ENCODE data around the gene MORF4L2. TPM values are rescaled to one million over a fixed set of nuclear protein-coding genes. Genes with fewer than 3 reads are reported as not detected.
"Not testable (repeated sequence)": the region's sequence is repeated elsewhere in the genome, so short reads cannot be mapped to it uniquely, and the experiment has no call there.

MORF4L2 gene
- total and polyA plus RNA-seq, 4 donors = 90.9 to 366 (median 175) TPM

- TF ChIP-seq CTCF (IDR thresholded peaks at IDR 0.05; ENCODE audit: low read depth, low read length, missing input control) = no peak
These were observed 29.9 kb downstream of the MORF4L2 start (continued) for GRCh38 chrX:103656617-103657016.

- H3K9me3 ChIP-seq (ENCODE audit: control insufficient read depth in 4 of 4, low read length in 3 of 4); H3K4me3 ChIP-seq (ENCODE audit: low read depth in 1 of 3, low read length in 3 of 3); DNase-seq (ENCODE audit: low spot score); H3K4me1 ChIP-seq (ENCODE audit: control insufficient read depth in 4 of 4, insufficient read depth in 4 of 4, low read length in 3 of 4); H3K36me3 ChIP-seq (ENCODE audit: control insufficient read depth in 4 of 4, insufficient read depth in 3 of 4, low read depth in 1 of 4, low read length in 3 of 4); H3K9ac ChIP-seq (ENCODE audit: low read depth in 1 of 2, low read length in 2 of 2); H3K27ac ChIP-seq (ENCODE audit: low read depth in 1 of 2, low read length in 2 of 2); H3K27me3 ChIP-seq (ENCODE audit: control insufficient read depth in 4 of 4, insufficient read depth in 4 of 4, low read length in 3 of 4): not testable (repeated sequence)
- WGBS = 96% methylated on average over 7 of the region's 7 CpGs
These were observed 31.1 kb downstream of the MORF4L2 start for GRCh38 chrX:103655230-103656000.

- Histone ChIP-seq H3K9me3 (ENCODE audit: control insufficient read depth in 4 of 4, low read length in 3 of 4) (no peaks in the 10 kb centered on the region), H3K27me3 (ENCODE audit: control insufficient read depth in 4 of 4, insufficient read depth in 4 of 4, low read length in 3 of 4) (peaks cover 0 to 3% (median 0%) of the 10 kb centered on the region in 4 donors), H3K36me3 (ENCODE audit: control insufficient read depth in 4 of 4, insufficient read depth in 3 of 4, low read depth in 1 of 4, low read length in 3 of 4) (no peaks in the 10 kb centered on the region), H3K27ac (ENCODE audit: low read depth in 1 of 2, low read length in 2 of 2) (no peak overlapping the region), H3K9ac (ENCODE audit: low read depth in 1 of 2, low read length in 2 of 2) (no peak overlapping the region), H3K4me1 (ENCODE audit: control insufficient read depth in 4 of 4, insufficient read depth in 4 of 4, low read length in 3 of 4) (no peaks in the 10 kb centered on the region), H3K4me3 (ENCODE audit: low read depth in 1 of 3, low read length in 3 of 3) (no peak overlapping the region)
- TF ChIP-seq MAX (IDR thresholded peaks at IDR 0.05) = no peak
- no peak for TF ChIP-seq YY1 (IDR thresholded peaks at IDR 0.05)
- no peak for TF ChIP-seq FOXA2 (IDR thresholded peaks at IDR 0.05)
- TF ChIP-seq HNF4G (IDR thresholded peaks at IDR 0.05) = no peak
- 98% methylated on average over 2 of the region's 2 CpGs for WGBS
- no peak for DNase-seq (ENCODE audit: low spot score)
These were observed 35.2 kb downstream of the MORF4L2 start for GRCh38 chrX:103651151-103651773.

- peaks cover 0 to 4% (median 0%) of the 10 kb centered on the region in 4 donors for H3K27me3 ChIP-seq (ENCODE audit: control insufficient read depth in 4 of 4, insufficient read depth in 4 of 4, low read length in 3 of 4)
- no peaks in the 10 kb centered on the region for H3K36me3 ChIP-seq (ENCODE audit: control insufficient read depth in 4 of 4, insufficient read depth in 3 of 4, low read depth in 1 of 4, low read length in 3 of 4)
- H3K4me3 ChIP-seq (ENCODE audit: low read depth in 1 of 3, low read length in 3 of 3) = no peak overlapping the region
- DNase-seq (ENCODE audit: low spot score) = no peak
- TF ChIP-seq SP1 (IDR thresholded peaks at IDR 0.05) = no peak
- TF ChIP-seq RAD21 (IDR thresholded peaks at IDR 0.05) = no peak
- no peak for TF ChIP-seq NR2F2 (IDR thresholded peaks at IDR 0.05)
- TF ChIP-seq RXRA (IDR thresholded peaks at IDR 0.05) = no peak
- TF ChIP-seq GABPA (IDR thresholded peaks at IDR 0.05 in 1 of 2, conservative IDR thresholded peaks at IDR 0.05 in 1 of 2) = no peak
- no peak for TF ChIP-seq CTCF (IDR thresholded peaks at IDR 0.05; ENCODE audit: low read depth, low read length, missing input control)
- no peak for TF ChIP-seq FOXA1 (IDR thresholded peaks at IDR 0.05)
- TF ChIP-seq HNF4A (conservative IDR thresholded peaks at IDR 0.05) = no peak
- TF ChIP-seq TAF1 (conservative IDR thresholded peaks at IDR 0.05) = no peak
- no peak for TF ChIP-seq JUND (IDR thresholded peaks at IDR 0.05)
- no peak for TF ChIP-seq ATF3 (IDR thresholded peaks at IDR 0.05)
- TF ChIP-seq YY1 (IDR thresholded peaks at IDR 0.05) = no peak
- TF ChIP-seq HNF4G (IDR thresholded peaks at IDR 0.05) = no peak
- no peak for TF ChIP-seq ZBTB33 (IDR thresholded peaks at IDR 0.05)
- TF ChIP-seq MAX (IDR thresholded peaks at IDR 0.05) = no peak
- no peak for TF ChIP-seq FOXA2 (IDR thresholded peaks at IDR 0.05)
- no peak for TF ChIP-seq EGR1 (IDR thresholded peaks at IDR 0.05; ENCODE audit: low read depth in 2 of 2)
- WGBS = 76% methylated on average over 1 of the region's 1 CpG
- H3K4me1 ChIP-seq (ENCODE audit: control insufficient read depth in 4 of 4, insufficient read depth in 4 of 4, low read length in 3 of 4) = no peaks in the 10 kb centered on the region
- no peak overlapping the region for H3K9ac ChIP-seq (ENCODE audit: low read depth in 1 of 2, low read length in 2 of 2)
- H3K9me3 ChIP-seq (ENCODE audit: control insufficient read depth in 4 of 4, low read length in 3 of 4) = no peaks in the 10 kb centered on the region
- no peak overlapping the region for H3K27ac ChIP-seq (ENCODE audit: low read depth in 1 of 2, low read length in 2 of 2)
These were observed 38.9 kb downstream of the MORF4L2 start for GRCh38 chrX:103647630-103648029.

Measured in liver (tissue), 9 donors.